Breast epithelium (tissue), 4 donors: ENCODE results near the gene WDR86. TPM values are rescaled to one million over a fixed set of nuclear protein-coding genes. Genes with fewer than 3 reads are reported as not detected.
A peak's percentile ranks its signal among the peaks of the same experiment; 100 is the strongest.

Experiments
- DNase-seq, 2 donors: peaks; one replicate each; pipeline ENCODE4 v3.0.0-alpha.2; 2019; ENCODE audit warnings: low spot score in 2 of 2
- H3K27ac ChIP-seq, 2 donors: fragments of 200-600 bp; sonication (generic) in 1 of 2; one replicate each; pipeline ENCODE4 v1.5.1; 2016 to 2019; ENCODE audit warnings: mild to moderate bottlenecking in 1 of 2
- H3K27me3 ChIP-seq, 2 donors: fragments of 200-600 bp; sonication (generic) in 1 of 2; one replicate each; pipeline versions ENCODE4 v1.5.1 to v1.6.0; 2017 to 2019; ENCODE audit warnings: control low read depth in 1 of 2, mild to moderate bottlenecking in 1 of 2
- H3K36me3 ChIP-seq: fragments of 200-600 bp; one replicate; pipeline ENCODE4 v1.5.1; 2019
- H3K4me1 ChIP-seq, 2 donors: fragments of 200-600 bp; sonication (generic); one replicate each; pipeline ENCODE4 v1.5.1; 2016 to 2019; ENCODE audit warnings: control low read depth in 1 of 2
- H3K4me3 ChIP-seq, 3 donors: fragments of 200-600 bp; sonication (generic); 1 replicate in 2 of 3; 2 replicates in 1 of 3; pipeline ENCODE4 v1.5.1; 2016 to 2019; ENCODE audit warnings: mild to moderate bottlenecking in 3 of 3, moderate library complexity in 2 of 3
- H3K9me3 ChIP-seq, 2 donors: fragments of 200-600 bp; sonication (generic) in 1 of 2; one replicate each; pipeline ENCODE4 v1.5.1; 2016 to 2019; ENCODE audit warnings: control low read depth in 1 of 2
- POLR2A ChIP-seq: fragments of 450-650 bp; IDR thresholded peaks from one replicate; pipeline ENCODE4 v1.6.1; 2016; ENCODE audit warnings: antibody characterized with exemption, mild to moderate bottlenecking, moderate library complexity
- POLR2AphosphoS5 ChIP-seq, 3 donors: sonication (generic); formaldehyde crosslinking; IDR thresholded peaks; one replicate each; pipeline ENCODE4 v1.6.1; 2017; ENCODE audit warnings: antibody characterized with exemption in 3 of 3
- intact Hi-C: fragments of 100-400 bp; cut with DNase I; formaldehyde crosslinking; loops from one replicate; pipeline ENCODE4 v1.15.1; 2023; ENCODE audit warnings: low total_unique reads
- total RNA-seq, 3 donors: library from RNA; depleted of rRNA; stranded (reverse); fragments of >200 nt; gene quantifications; one replicate each; pipeline ENCODE4 v1.1.0, GENCODE V29; 2016
- TF ChIP-seq, protein P1 (sequence below), 3 donors: fragments of 450-650 bp; IDR thresholded peaks; one replicate each; pipeline ENCODE4 v1.5.1; 2016 to 2017; ENCODE audit warnings: antibody characterized with exemption in 3 of 3, mild to moderate bottlenecking in 3 of 3, moderate library complexity in 3 of 3

Gene WDR86
- total RNA-seq, 3 donors from 2014 or later: 15.5 to 61.5 (median 57.0) TPM

DNA sequence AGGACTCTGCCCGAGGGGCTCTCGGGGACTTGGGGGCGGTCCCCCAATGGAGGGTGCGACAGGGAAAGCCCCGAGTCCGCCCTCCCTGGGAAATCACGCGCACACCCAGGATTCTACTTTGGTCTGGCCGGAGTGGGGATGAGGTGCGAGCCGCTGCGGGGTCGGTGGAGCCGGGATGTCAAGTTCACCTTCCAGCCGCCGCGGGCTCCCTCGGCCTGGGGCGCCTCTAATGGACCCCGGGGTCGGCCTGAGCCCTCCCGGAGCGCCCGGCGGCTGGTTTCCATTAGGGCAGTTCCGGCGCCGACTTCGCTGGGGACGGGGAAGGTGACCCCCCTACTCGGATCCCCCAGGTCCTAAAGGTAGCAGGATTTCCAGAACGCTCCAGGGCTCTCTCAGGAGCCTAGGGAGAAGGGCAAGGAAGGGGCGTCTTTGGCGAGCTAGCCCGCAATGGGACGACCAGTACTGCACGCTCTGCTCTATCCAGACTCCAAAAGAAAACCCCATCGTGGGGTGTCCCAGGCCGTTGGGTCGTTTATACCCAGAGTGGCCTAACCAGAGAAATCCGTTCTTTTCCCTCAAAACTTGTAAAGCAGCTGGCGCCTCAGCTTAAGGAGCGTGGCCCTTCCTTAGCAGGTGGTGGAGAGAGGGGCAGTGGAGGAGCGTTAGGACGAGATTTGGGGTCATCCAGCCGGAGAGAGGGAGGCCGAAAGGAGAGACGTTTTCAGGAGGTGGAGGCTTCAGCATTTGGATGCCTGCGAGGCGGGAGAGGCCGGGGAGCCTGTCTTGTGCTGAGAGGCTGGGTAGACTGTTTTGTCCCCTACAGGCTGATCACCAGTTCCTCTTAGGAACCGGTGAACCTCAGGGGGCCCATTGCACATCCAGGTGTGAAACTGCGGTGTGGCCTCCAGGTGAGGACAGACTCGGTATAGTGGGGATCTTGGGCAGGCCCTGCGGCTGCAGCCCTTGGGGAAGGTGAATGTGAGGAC, 860 bp upstream of the WDR86 start:
- H3K4me1 ChIP-seq: peaks cover 4% of the 10 kb centered on the region in 2 donors
- H3K9me3 ChIP-seq: no peaks in the 10 kb centered on the region
- H3K27me3 ChIP-seq: peaks cover 0 to 17% of the 10 kb centered on the region in 2 donors
- intact Hi-C loops: no loop called here
- H3K27ac ChIP-seq: peak overlapping the region; percentile 91 to 92
- DNase-seq: no peak
- TF ChIP-seq POLR2A: peak; percentile 14
- TF ChIP-seq POLR2AphosphoS5 (IDR thresholded peaks at IDR 0.05): peak in 1 of 3 donors; percentile 21
- TF ChIP-seq, protein P1, sequence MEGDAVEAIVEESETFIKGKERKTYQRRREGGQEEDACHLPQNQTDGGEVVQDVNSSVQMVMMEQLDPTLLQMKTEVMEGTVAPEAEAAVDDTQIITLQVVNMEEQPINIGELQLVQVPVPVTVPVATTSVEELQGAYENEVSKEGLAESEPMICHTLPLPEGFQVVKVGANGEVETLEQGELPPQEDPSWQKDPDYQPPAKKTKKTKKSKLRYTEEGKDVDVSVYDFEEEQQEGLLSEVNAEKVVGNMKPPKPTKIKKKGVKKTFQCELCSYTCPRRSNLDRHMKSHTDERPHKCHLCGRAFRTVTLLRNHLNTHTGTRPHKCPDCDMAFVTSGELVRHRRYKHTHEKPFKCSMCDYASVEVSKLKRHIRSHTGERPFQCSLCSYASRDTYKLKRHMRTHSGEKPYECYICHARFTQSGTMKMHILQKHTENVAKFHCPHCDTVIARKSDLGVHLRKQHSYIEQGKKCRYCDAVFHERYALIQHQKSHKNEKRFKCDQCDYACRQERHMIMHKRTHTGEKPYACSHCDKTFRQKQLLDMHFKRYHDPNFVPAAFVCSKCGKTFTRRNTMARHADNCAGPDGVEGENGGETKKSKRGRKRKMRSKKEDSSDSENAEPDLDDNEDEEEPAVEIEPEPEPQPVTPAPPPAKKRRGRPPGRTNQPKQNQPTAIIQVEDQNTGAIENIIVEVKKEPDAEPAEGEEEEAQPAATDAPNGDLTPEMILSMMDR (IDR thresholded peaks at IDR 0.05): no peak
- peak overlapping the region; percentile 59 to 95 (median 77) for H3K4me3 ChIP-seq
- H3K36me3 ChIP-seq: no peaks in the 10 kb centered on the region

DNA sequence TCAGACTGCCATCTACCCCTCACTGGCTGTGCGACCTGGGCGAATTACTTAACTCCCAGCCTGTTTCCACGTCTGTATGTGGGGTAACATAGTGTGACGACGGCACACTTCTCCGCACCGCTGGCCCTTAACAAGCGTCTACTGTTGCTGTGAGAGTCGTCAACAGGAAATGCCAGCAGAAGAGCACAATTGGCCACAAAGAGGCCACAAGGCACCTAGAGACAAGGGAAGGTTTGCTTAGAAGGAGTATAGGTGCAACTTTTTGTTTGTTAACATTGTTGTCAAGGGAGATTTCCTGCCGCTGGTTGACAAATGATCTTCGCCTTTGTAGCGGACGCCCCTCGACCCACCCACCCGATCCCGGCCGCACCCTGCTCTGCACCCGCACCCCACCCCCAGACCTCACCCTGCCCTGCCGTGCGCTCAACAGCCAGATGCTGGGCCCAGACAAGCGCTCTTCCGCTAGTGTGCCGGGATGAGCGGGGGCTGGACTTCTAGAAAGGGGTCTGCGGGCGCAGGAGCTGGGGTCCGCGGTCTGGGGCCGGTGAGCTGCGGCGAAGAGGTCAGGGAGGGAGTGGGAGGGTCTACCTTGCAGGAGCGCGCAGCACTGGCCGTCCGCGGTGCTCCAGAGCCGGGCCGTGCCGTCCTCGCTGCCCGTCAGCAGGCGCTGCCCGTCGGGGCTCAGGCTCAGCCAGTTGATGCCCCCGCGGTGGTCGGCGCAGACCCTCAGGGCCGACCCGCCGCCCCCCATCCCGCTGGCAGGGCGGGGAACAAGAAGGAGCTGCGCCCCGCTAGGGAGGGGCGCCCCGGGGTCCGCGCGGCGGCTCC, 785 bp downstream of the WDR86 start:
- H3K4me1 ChIP-seq: peaks cover 4 to 11% of the 10 kb centered on the region in 2 donors
- TF ChIP-seq POLR2AphosphoS5 (IDR thresholded peaks at IDR 0.05): peak in 2 of 3 donors; percentile 61 to 80
- TF ChIP-seq, protein P1 (IDR thresholded peaks at IDR 0.05): no peak
- H3K4me3 ChIP-seq: peak overlapping the region; percentile 59 to 95 (median 77)
- peak in 1 of 2 donors; percentile 82 for DNase-seq
- peak overlapping the region; percentile 91 to 92 for H3K27ac ChIP-seq
- intact Hi-C loops: no loop called here
- no peaks in the 10 kb centered on the region for H3K36me3 ChIP-seq
- H3K9me3 ChIP-seq: no peaks in the 10 kb centered on the region
- peaks cover 0 to 17% of the 10 kb centered on the region in 2 donors for H3K27me3 ChIP-seq

DNA sequence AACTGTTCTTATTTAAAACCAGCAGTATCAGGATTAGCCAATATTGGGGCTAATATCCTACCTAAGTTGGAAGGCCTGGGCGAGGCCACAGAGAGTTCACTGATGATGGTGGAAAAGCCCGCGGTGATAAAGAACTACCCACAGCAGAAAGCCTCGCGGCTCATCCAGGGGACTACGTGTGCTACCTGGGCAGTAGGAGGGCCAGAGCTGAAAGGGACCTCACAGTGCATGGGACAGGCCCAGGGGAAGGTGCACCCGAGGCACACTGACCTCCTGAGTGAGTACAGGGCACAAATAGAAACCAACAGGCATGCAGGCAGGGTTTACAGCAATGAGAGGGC, 1.4 kb downstream of the WDR86 start:
- Histone ChIP-seq H3K9me3 (no peaks in the 10 kb centered on the region), H3K4me1 (peaks cover 4 to 11% of the 10 kb centered on the region in 2 donors), H3K27me3 (peaks cover 0 to 17% of the 10 kb centered on the region in 2 donors), H3K36me3 (no peaks in the 10 kb centered on the region), H3K27ac (peak overlapping the region; percentile 91 to 92), H3K4me3 (peak overlapping the region; percentile 59 to 95 (median 77))
- TF ChIP-seq POLR2A (no peak), POLR2AphosphoS5 (IDR thresholded peaks at IDR 0.05) (no peak)
- TF ChIP-seq, protein P1 (IDR thresholded peaks at IDR 0.05): no peak
- no peak for DNase-seq
- intact Hi-C loops: no loop called here

DNA sequence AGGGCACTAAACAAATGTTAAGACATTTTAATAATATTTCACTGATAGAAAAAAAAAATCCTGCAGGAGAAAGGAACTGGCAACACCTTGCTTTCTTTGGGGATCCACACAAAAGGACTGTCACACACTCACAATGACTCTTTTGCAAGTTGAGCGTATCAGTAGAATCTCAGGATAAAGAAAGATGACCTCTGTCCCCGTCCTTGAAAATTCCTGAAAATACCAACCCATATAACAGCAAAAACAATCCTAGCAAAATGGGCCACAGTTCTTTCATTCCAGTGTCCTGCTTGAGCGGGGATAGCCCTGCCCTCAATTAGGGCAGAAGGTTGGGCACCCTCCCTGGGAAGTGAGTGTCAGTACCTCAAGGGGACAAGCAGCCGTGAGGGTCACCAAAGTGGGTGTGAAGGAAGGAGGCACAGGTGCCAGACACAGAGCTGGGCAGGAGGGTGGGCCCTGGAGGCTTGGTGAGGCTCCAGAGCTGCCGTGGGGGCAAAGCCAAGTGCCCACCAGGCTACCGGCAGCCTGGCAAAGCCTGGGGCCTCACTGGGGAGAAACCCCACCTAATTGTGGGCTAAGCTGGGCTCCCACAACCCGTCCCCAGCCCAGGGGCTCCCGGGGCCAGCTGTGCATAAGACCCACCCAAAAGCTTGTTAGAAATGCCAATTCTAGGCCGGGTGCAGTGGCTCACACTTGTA, 2.8 kb downstream of the WDR86 start:
- H3K4me3 ChIP-seq: peak overlapping the region in 2 of 3 donors; percentile 12 to 77
- peaks cover 0 to 17% of the 10 kb centered on the region in 2 donors for H3K27me3 ChIP-seq
- no peaks in the 10 kb centered on the region for H3K36me3 ChIP-seq
- H3K27ac ChIP-seq: peak overlapping the region; percentile 57 to 92
- TF ChIP-seq, protein P1 (IDR thresholded peaks at IDR 0.05): no peak
- no peak for TF ChIP-seq POLR2A
- TF ChIP-seq POLR2AphosphoS5 (IDR thresholded peaks at IDR 0.05): no peak
- H3K4me1 ChIP-seq: peaks cover 4 to 11% of the 10 kb centered on the region in 2 donors
- intact Hi-C loops: no loop called here
- DNase-seq: no peak
- H3K9me3 ChIP-seq: no peaks in the 10 kb centered on the region
